Tibial nerve (tissue), 4 donors: ENCODE measurements around the gene RHOH. TPM values are rescaled to one million over a fixed set of nuclear protein-coding genes. Genes with fewer than 3 reads are reported as not detected.

ENCODE experiments used
- DNase-seq, 2 donors: peaks; one replicate each; pipeline ENCODE4 v3.0.0-alpha.2; 2019; ENCODE audit warnings: low spot score in 2 of 2
- H3K27ac ChIP-seq, 4 donors: fragments of 200-600 bp; sonication (generic) in 3 of 4; one replicate each; pipeline ENCODE4 v1.5.1; 2017 to 2019; ENCODE audit warnings: mild to moderate bottlenecking in 1 of 4
- H3K27me3 ChIP-seq, 2 donors: fragments of 200-600 bp; sonication (generic) in 1 of 2; one replicate each; pipeline versions ENCODE4 v1.5.1 to v1.6.0; 2017 to 2019
- H3K36me3 ChIP-seq, 3 donors: fragments of 200-600 bp; sonication (generic); one replicate each; pipeline ENCODE4 v1.5.1; 2018 to 2019
- H3K4me1 ChIP-seq, 4 donors: fragments of 200-600 bp; sonication (generic) in 3 of 4; one replicate each; pipeline ENCODE4 v1.5.1; 2017 to 2019
- H3K4me3 ChIP-seq, 4 donors: fragments of 200-600 bp; sonication (generic) in 3 of 4; one replicate each; pipeline ENCODE4 v1.5.1; 2017 to 2019; ENCODE audit warnings: mild to moderate bottlenecking in 1 of 4, moderate library complexity in 1 of 4
- H3K9me3 ChIP-seq, 4 donors: fragments of 200-600 bp; sonication (generic) in 3 of 4; one replicate each; pipeline ENCODE4 v1.5.1; 2017 to 2019
- EP300 ChIP-seq, 2 donors: sonication (generic); formaldehyde crosslinking; IDR thresholded peaks; one replicate each; pipeline ENCODE4 v1.6.1; 2017; ENCODE audit warnings: antibody characterized with exemption in 2 of 2, mild to moderate bottlenecking in 1 of 2
- POLR2A ChIP-seq, 2 donors: fragments of 450-650 bp; IDR thresholded peaks; one replicate each; pipeline ENCODE4 v1.6.1; 2017; ENCODE audit warnings: antibody characterized with exemption in 2 of 2, mild to moderate bottlenecking in 2 of 2, moderate library complexity in 2 of 2
- WGBS, 2 donors: methylation state at CpG; one replicate each; pipeline ENCODE4 v1.1.5; 2018; 5-methylcytosine and 5-hydroxymethylcytosine counted together
- total RNA-seq, 4 donors: library from RNA; depleted of rRNA; stranded (reverse); fragments of >200 nt; gene quantifications; one replicate each; pipeline ENCODE4 v1.1.0, GENCODE V29; 2016
- TF ChIP-seq, protein P1 (sequence below), 5 experiments: fragments of 200-600 bp in 3 of 5; fragments of 450-650 bp in 2 of 5; sonication (generic) in 3 of 5; IDR thresholded peaks; one replicate each; pipeline ENCODE4 v1.5.1; 2016 to 2019; ENCODE audit warnings: antibody characterized with exemption in 5 of 5, mild to moderate bottlenecking in 3 of 5, moderate library complexity in 2 of 5

The RHOH gene
- total RNA-seq, 4 donors from 2014 or later: 0.30 to 2.2 (median 1.0) TPM

DNA sequence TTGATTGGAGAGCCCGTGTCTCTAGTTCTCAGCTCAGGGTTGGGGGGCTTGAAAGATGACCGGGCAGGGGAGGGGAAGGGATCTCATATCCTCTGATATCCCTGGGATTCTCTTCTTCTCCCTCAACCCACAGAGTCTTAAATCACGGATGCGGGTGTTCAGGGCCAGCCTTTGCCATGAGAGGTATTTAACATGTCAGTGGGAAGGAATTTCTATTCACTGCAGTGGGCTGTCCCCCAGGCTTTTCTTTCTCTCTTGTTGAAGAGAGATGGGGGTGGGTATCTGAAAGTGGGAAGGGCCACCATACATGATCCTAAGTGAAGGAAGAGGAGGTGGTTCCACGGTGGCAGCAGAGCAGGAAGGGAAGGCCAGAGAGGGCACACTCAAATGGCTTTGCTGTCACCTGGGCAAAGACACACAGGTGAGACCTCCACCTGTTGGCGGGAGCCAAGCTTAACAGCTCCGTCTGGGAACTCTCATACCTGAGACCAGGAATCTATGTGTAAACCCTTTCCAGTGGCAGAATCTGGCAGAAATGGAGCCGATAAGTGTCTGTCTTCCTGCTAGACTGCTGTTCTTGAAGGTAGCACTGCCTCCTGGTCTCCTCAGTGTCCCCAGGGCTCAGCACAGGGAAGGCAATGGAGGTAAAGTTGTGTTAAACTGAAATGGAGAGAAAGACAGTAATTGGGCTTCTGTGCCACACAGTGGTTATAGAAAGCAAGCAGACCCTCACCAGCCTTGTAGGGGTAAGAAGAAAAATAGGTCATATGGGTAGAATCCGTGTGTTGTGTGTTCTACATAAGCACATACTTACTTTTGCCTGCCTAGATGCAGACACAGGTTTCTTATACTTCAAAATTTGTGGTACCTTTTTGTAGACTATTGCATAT is 49.4 kb downstream of the RHOH start:
- Histone ChIP-seq H3K4me3 (no peak overlapping the region), H3K4me1 (peaks cover 0 to 4% (median 0%) of the 10 kb centered on the region in 4 donors), H3K27me3 (no peaks in the 10 kb centered on the region), H3K27ac (no peak overlapping the region), H3K36me3 (no peaks in the 10 kb centered on the region), H3K9me3 (no peaks in the 10 kb centered on the region)
- TF ChIP-seq EP300 (IDR thresholded peaks at IDR 0.05): no peak
- no peak for TF ChIP-seq POLR2A (IDR thresholded peaks at IDR 0.05)
- TF ChIP-seq, protein P1, sequence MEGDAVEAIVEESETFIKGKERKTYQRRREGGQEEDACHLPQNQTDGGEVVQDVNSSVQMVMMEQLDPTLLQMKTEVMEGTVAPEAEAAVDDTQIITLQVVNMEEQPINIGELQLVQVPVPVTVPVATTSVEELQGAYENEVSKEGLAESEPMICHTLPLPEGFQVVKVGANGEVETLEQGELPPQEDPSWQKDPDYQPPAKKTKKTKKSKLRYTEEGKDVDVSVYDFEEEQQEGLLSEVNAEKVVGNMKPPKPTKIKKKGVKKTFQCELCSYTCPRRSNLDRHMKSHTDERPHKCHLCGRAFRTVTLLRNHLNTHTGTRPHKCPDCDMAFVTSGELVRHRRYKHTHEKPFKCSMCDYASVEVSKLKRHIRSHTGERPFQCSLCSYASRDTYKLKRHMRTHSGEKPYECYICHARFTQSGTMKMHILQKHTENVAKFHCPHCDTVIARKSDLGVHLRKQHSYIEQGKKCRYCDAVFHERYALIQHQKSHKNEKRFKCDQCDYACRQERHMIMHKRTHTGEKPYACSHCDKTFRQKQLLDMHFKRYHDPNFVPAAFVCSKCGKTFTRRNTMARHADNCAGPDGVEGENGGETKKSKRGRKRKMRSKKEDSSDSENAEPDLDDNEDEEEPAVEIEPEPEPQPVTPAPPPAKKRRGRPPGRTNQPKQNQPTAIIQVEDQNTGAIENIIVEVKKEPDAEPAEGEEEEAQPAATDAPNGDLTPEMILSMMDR (IDR thresholded peaks at IDR 0.05): no peak
- no peak for DNase-seq
- WGBS, 2 donors: 66 to 67% methylated on average over 9 of the region's 9 CpGs

DNA sequence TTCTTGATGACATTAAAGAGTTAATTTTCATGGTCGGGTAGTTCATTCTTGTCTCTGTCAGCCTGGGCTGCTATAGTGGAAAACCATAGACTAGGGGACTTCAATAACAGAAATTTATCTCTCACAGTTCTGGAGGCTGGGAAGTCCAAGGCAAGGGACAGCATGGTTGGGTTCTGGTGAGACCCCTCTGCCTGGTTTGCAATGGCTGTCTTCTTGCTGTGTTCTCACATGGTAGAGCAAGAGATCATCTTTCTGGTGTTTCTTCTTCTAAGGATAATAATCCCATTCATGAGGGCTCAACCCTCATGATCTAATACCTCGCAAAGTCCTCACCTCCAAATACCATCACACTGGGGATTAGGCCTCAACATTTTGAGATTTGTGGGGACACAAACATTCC is 50.1 kb downstream of the RHOH start:
- H3K36me3 ChIP-seq: no peaks in the 10 kb centered on the region
- H3K4me1 ChIP-seq: peaks cover 0 to 4% (median 0%) of the 10 kb centered on the region in 4 donors
- H3K27me3 ChIP-seq: no peaks in the 10 kb centered on the region
- DNase-seq: no peak
- H3K9me3 ChIP-seq: no peaks in the 10 kb centered on the region
- WGBS, 2 donors: 75 to 78% methylated on average over 2 of the region's 2 CpGs
- H3K27ac ChIP-seq: no peak overlapping the region
- TF ChIP-seq, protein P1 (IDR thresholded peaks at IDR 0.05): no peak
- no peak for TF ChIP-seq EP300 (IDR thresholded peaks at IDR 0.05)
- TF ChIP-seq POLR2A (IDR thresholded peaks at IDR 0.05): no peak
- H3K4me3 ChIP-seq: no peak overlapping the region

DNA sequence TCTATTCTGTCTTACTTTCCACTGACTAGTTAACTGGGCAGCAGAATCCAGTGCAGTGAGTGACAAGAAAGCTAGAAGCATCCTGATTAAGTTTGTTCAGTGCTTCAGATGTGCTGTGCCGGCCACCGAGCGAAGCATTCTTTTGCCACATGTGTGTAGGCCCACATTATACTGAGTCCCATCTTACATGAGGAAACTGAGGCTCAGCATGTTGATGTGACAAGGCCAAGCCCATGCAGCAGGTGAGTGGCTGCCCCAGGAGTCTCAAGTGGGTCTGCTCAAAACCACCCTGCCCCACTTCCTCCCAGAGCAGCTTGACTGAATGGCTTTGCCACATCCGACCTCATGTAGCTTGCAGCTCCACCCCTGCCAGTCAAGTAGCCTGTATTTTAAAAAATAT is 50.5 kb downstream of the RHOH start:
- no peak for DNase-seq
- H3K9me3 ChIP-seq: no peaks in the 10 kb centered on the region
- no peak overlapping the region for H3K27ac ChIP-seq
- no peaks in the 10 kb centered on the region for H3K36me3 ChIP-seq
- peaks cover 0 to 4% (median 0%) of the 10 kb centered on the region in 4 donors for H3K4me1 ChIP-seq
- no peak overlapping the region for H3K4me3 ChIP-seq
- WGBS, 2 donors: 77 to 90% methylated on average over 4 of the region's 4 CpGs
- TF ChIP-seq POLR2A (IDR thresholded peaks at IDR 0.05): no peak
- TF ChIP-seq, protein P1 (IDR thresholded peaks at IDR 0.05): no peak
- TF ChIP-seq EP300 (IDR thresholded peaks at IDR 0.05): no peak
- H3K27me3 ChIP-seq: no peaks in the 10 kb centered on the region

DNA sequence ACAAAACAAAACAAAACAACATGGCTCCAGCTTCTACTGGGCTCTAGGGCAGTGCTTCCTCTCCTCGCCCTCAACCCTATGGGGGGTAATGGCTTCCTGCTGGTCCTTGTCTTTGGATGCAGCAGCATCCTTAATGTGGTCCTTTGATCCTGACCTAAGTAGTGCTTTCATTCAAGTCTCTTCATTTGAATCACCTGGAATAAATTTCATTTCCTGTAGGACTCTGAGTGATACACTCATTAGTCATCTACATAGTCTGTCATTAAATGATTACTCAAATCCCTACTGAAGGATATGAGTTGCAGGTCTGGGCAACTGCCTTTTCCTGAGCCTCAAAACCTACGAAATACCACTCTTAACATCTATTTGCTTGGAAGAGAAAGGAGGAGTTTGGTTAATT is 54.5 kb downstream of the RHOH start:
- Histone ChIP-seq H3K9me3 (no peaks in the 10 kb centered on the region), H3K4me3 (no peak overlapping the region), H3K27ac (no peak overlapping the region), H3K36me3 (no peaks in the 10 kb centered on the region), H3K4me1 (no peaks in the 10 kb centered on the region), H3K27me3 (no peaks in the 10 kb centered on the region)
- no peak for DNase-seq
- WGBS, 2 donors: 85 to 90% methylated on average over 2 of the region's 2 CpGs
- TF ChIP-seq, protein P1 (IDR thresholded peaks at IDR 0.05): no peak
- no peak for TF ChIP-seq EP300 (IDR thresholded peaks at IDR 0.05)
- no peak for TF ChIP-seq POLR2A (IDR thresholded peaks at IDR 0.05)

DNA sequence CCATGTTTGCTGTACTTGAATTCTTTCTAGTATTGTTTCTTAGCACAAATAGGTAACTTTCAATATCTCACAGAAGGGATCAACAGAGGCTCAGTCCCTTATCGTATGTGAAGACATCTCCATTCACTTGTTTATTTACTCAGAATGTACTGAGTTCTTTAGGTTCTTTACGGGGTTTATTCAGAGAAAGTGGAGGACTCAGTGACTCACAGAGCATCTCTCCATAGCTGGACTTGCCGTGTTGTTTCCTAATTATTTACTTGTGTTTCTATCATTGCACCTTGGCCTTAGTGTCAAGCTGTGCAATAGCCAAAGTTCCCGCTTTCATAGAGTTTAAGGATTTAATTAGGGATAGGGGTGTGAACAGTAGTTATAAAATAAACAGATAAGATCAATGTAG is 57.1 kb downstream of the RHOH start:
- Histone ChIP-seq H3K27ac (no peak overlapping the region), H3K4me1 (no peaks in the 10 kb centered on the region), H3K4me3 (no peak overlapping the region), H3K27me3 (no peaks in the 10 kb centered on the region), H3K9me3 (no peaks in the 10 kb centered on the region), H3K36me3 (no peaks in the 10 kb centered on the region)
- TF ChIP-seq POLR2A (IDR thresholded peaks at IDR 0.05) (no peak), EP300 (IDR thresholded peaks at IDR 0.05) (no peak)
- TF ChIP-seq, protein P1 (IDR thresholded peaks at IDR 0.05): no peak
- DNase-seq: no peak
- WGBS, 2 donors: 77 to 78% methylated on average over 4 of the region's 4 CpGs
